NT2/D1 (cell line): ENCODE data around the gene SLC25A13.

Experiments
- SUZ12 ChIP-seq: IDR thresholded peaks from 2 replicates; pipeline ENCODE4 v1.6.1; 2011; ENCODE audit not compliant: insufficient read length, insufficient read depth; ENCODE audit errors: extremely low read depth
- ZNF274 ChIP-seq: IDR thresholded peaks from 2 replicates; pipeline ENCODE4 v1.6.1; 2011; ENCODE audit warnings: mild to moderate bottlenecking, low read depth, low read length

- TF ChIP-seq SUZ12 = no peak
- TF ChIP-seq ZNF274 = no peak
These were observed 15.6 kb upstream of the SLC25A13 start for GRCh38 chr7:96337519-96337918.
